ENCODE data around the gene CENPM.

- TF ChIP-seq, protein P1, sequence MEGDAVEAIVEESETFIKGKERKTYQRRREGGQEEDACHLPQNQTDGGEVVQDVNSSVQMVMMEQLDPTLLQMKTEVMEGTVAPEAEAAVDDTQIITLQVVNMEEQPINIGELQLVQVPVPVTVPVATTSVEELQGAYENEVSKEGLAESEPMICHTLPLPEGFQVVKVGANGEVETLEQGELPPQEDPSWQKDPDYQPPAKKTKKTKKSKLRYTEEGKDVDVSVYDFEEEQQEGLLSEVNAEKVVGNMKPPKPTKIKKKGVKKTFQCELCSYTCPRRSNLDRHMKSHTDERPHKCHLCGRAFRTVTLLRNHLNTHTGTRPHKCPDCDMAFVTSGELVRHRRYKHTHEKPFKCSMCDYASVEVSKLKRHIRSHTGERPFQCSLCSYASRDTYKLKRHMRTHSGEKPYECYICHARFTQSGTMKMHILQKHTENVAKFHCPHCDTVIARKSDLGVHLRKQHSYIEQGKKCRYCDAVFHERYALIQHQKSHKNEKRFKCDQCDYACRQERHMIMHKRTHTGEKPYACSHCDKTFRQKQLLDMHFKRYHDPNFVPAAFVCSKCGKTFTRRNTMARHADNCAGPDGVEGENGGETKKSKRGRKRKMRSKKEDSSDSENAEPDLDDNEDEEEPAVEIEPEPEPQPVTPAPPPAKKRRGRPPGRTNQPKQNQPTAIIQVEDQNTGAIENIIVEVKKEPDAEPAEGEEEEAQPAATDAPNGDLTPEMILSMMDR (IDR thresholded peaks at IDR 0.05; ENCODE audit: insufficient read depth, low read length, poor library complexity, severe bottlenecking): no peak
- no peak for TF ChIP-seq EZH2phosphoT487 (conservative IDR thresholded peaks at IDR 0.05; ENCODE audit: low read length)
These were observed 5.8 kb upstream of the CENPM start for GRCh38 chr22:41952713-41953112.

All from SU-DHL-6 (cell line).